BLaER1 (cell line): ENCODE results near the gene GTF2IRD1.
"Not testable (repeated sequence)": the region's sequence is repeated elsewhere in the genome, so short reads cannot be mapped to it uniquely, and the experiment has no call there.

Source experiments
- H3K27ac ChIP-seq: shearing (Covaris generic); formaldehyde crosslinking; 2 replicates; pipeline ENCODE4 v1.8.1; 2022
- H3K27me3 ChIP-seq: shearing (Covaris generic); formaldehyde crosslinking; 2 replicates; pipeline ENCODE4 v1.8.1; 2022
- H3K36me3 ChIP-seq: shearing (Covaris generic); formaldehyde crosslinking; 2 replicates; pipeline ENCODE4 v1.8.1; 2022
- H3K4me1 ChIP-seq: shearing (Covaris generic); formaldehyde crosslinking; 2 replicates; pipeline ENCODE4 v1.8.1; 2022
- H3K4me2 ChIP-seq: shearing (Covaris generic); formaldehyde crosslinking; 2 replicates; pipeline ENCODE4 v1.8.1; 2022
- H3K4me3 ChIP-seq: shearing (Covaris generic); formaldehyde crosslinking; 2 replicates; pipeline ENCODE4 v1.8.1; 2022
- H3K9ac ChIP-seq: shearing (Covaris generic); formaldehyde crosslinking; 2 replicates; pipeline ENCODE4 v1.8.1; 2022
- H3K9me3 ChIP-seq: shearing (Covaris generic); formaldehyde crosslinking; 2 replicates; pipeline ENCODE4 v1.8.1; 2022
- H4K20me1 ChIP-seq: shearing (Covaris generic); formaldehyde crosslinking; 2 replicates; pipeline ENCODE4 v1.8.1; 2022
- Cebpa-rat ChIP-seq: shearing (Covaris generic); IDR thresholded peaks from 2 replicates; pipeline ENCODE4 v1.8.1; 2022

The GTF2IRD1 gene

GRCh38 chr7:74521855-74522254, 68.1 kb downstream of the GTF2IRD1 start:
- Histone ChIP-seq H3K27me3 (no peaks in the 10 kb centered on the region), H3K4me2 (no peak overlapping the region), H3K27ac (no peak overlapping the region), H4K20me1 (0 out of 2 replicates have a peak, but pooled peaks cover 8% of the 10 kb centered on the region), H3K4me3 (no peak overlapping the region), H3K36me3 (peaks cover 94% of the 10 kb centered on the region), H3K4me1 (peaks cover 14% of the 10 kb centered on the region), H3K9me3 (peaks cover 11% of the 10 kb centered on the region), H3K9ac (no peak overlapping the region)
- TF ChIP-seq Cebpa-rat: no peak

GRCh38 chr7:74522281-74522905, 68.7 kb downstream of the GTF2IRD1 start:
- Histone ChIP-seq H4K20me1 (0 out of 2 replicates have a peak, but pooled peaks cover 8% of the 10 kb centered on the region), H3K4me3 (no peak overlapping the region), H3K9ac (no peak overlapping the region), H3K4me1 (peaks cover 14% of the 10 kb centered on the region), H3K4me2 (no peak overlapping the region), H3K9me3 (peaks cover 11% of the 10 kb centered on the region), H3K27ac (no peak overlapping the region), H3K27me3 (no peaks in the 10 kb centered on the region), H3K36me3 (peaks cover 95% of the 10 kb centered on the region)
- TF ChIP-seq Cebpa-rat: no peak

GRCh38 chr7:74523015-74523414, 69.3 kb downstream of the GTF2IRD1 start:
- Histone ChIP-seq H3K4me3 (no peak overlapping the region), H3K27me3 (no peaks in the 10 kb centered on the region), H3K27ac (no peak overlapping the region), H3K4me2 (no peak overlapping the region), H3K9ac (no peak overlapping the region), H3K9me3 (peaks cover 11% of the 10 kb centered on the region), H4K20me1 (0 out of 2 replicates have a peak, but pooled peaks cover 8% of the 10 kb centered on the region), H3K4me1 (peaks cover 14% of the 10 kb centered on the region), H3K36me3 (peaks cover 94% of the 10 kb centered on the region)
- TF ChIP-seq Cebpa-rat: no peak

GRCh38 chr7:74525140-74525539, 71.4 kb downstream of the GTF2IRD1 start:
- no peak overlapping the region for H3K9ac ChIP-seq
- peaks cover 14% of the 10 kb centered on the region for H3K4me1 ChIP-seq
- H3K27ac ChIP-seq: no peak overlapping the region
- H3K4me3 ChIP-seq: no peak overlapping the region
- H3K9me3 ChIP-seq: peaks cover 11% of the 10 kb centered on the region
- no peaks in the 10 kb centered on the region for H3K27me3 ChIP-seq
- 0 out of 2 replicates have a peak, but pooled peaks cover 8% of the 10 kb centered on the region for H4K20me1 ChIP-seq
- H3K4me2 ChIP-seq: peak overlapping the region; percentile 31; the same call in 1 of the 2 replicates
- H3K36me3 ChIP-seq: peaks cover 85% of the 10 kb centered on the region
- TF ChIP-seq Cebpa-rat: no peak

GRCh38 chr7:74525881-74526280, 72.2 kb downstream of the GTF2IRD1 start:
- Histone ChIP-seq H3K9ac (no peak overlapping the region), H4K20me1 (0 out of 2 replicates have a peak, but pooled peaks cover 8% of the 10 kb centered on the region), H3K4me3 (no peak overlapping the region), H3K27ac (peak overlapping the region; percentile 41; the same call in 1 of the 2 replicates), H3K4me2 (peak overlapping the region; percentile 31), H3K9me3 (peaks cover 10% of the 10 kb centered on the region), H3K4me1 (peaks cover 14% of the 10 kb centered on the region), H3K36me3 (peaks cover 86% of the 10 kb centered on the region), H3K27me3 (no peaks in the 10 kb centered on the region)
- no peak for TF ChIP-seq Cebpa-rat

GRCh38 chr7:74526780-74527179, 73.1 kb downstream of the GTF2IRD1 start:
- no peak for TF ChIP-seq Cebpa-rat
- Histone ChIP-seq H3K4me2 (no peak overlapping the region), H3K27ac (no peak overlapping the region), H4K20me1 (0 out of 2 replicates have a peak, but pooled peaks cover 8% of the 10 kb centered on the region), H3K4me3 (no peak overlapping the region), H3K4me1 (peaks cover 14% of the 10 kb centered on the region), H3K27me3 (no peaks in the 10 kb centered on the region), H3K9ac (no peak overlapping the region), H3K36me3 (peaks cover 86% of the 10 kb centered on the region), H3K9me3 (peaks cover 1% of the 10 kb centered on the region; the same call in 1 of the 2 replicates)

- TF ChIP-seq Cebpa-rat: no peak
- Histone ChIP-seq H3K4me1 (peaks cover 14% of the 10 kb centered on the region), H3K9me3 (no peaks in the 10 kb centered on the region), H3K9ac (no peak overlapping the region), H3K4me2 (no peak overlapping the region), H3K27ac (no peak overlapping the region), H3K36me3 (peaks cover 86% of the 10 kb centered on the region), H3K27me3 (no peaks in the 10 kb centered on the region), H4K20me1 (0 out of 2 replicates have a peak, but pooled peaks cover 8% of the 10 kb centered on the region), H3K4me3 (no peak overlapping the region)
These were observed 74.1 kb downstream of the GTF2IRD1 start for GRCh38 chr7:74527842-74528241.

- Histone ChIP-seq H3K4me1 (peaks cover 14% of the 10 kb centered on the region), H3K36me3 (peaks cover 86% of the 10 kb centered on the region)
- not testable (repeated sequence) for H3K9ac ChIP-seq, H3K9me3 ChIP-seq, H3K27me3 ChIP-seq, H3K4me3 ChIP-seq, H3K27ac ChIP-seq, H3K4me2 ChIP-seq, H4K20me1 ChIP-seq
These were observed 75.1 kb downstream of the GTF2IRD1 start for GRCh38 chr7:74528773-74529172.

GRCh38 chr7:74535951-74536356, 82.2 kb downstream of the GTF2IRD1 start:
- no peak overlapping the region for H3K9ac ChIP-seq

GRCh38 chr7:74541937-74542336, 88.2 kb downstream of the GTF2IRD1 start:
- H3K9ac ChIP-seq, H3K4me1 ChIP-seq, H3K4me2 ChIP-seq, H3K9me3 ChIP-seq, H4K20me1 ChIP-seq, H3K27me3 ChIP-seq, H3K27ac ChIP-seq, H3K4me3 ChIP-seq: not testable (repeated sequence)
- peak; percentile 86 for TF ChIP-seq Cebpa-rat
- H3K36me3 ChIP-seq: peaks cover 95% of the 10 kb centered on the region

More at GRCh38 chr7:74535951-74536356, 82.2 kb downstream of the GTF2IRD1 start:
- Histone ChIP-seq H3K27ac (no peak overlapping the region), H3K27me3 (no peaks in the 10 kb centered on the region), H4K20me1 (no peaks in the 10 kb centered on the region), H3K36me3 (peaks cover 97% of the 10 kb centered on the region), H3K4me2 (no peak overlapping the region), H3K4me3 (no peak overlapping the region), H3K9me3 (no peaks in the 10 kb centered on the region), H3K4me1 (peaks cover 7% of the 10 kb centered on the region; the same call in 1 of the 2 replicates)
- no peak for TF ChIP-seq Cebpa-rat
